GM12891 (cell line): ENCODE measurements around the gene LLPH.

Experiments
- DNase-seq: peaks from one replicate; pipeline ENCODE4 v3.0.0; 2011; ENCODE audit warnings: low spot score; ENCODE audit not compliant: insufficient read length
- FAIRE-seq: peaks from 2 replicates; lab custom pipeline; 2011; peaks lifted over from hg19 to GRCh38; lab: Jason Lieb, UNC
- PAX5 ChIP-seq: IDR thresholded peaks from 2 replicates; pipeline ENCODE4 v1.6.1; 2011; ENCODE audit warnings: low read length, moderate library complexity, mild to moderate bottlenecking; ENCODE audit not compliant: insufficient read depth, severe bottlenecking
- POLR2A ChIP-seq: IDR thresholded peaks from 2 replicates; pipeline ENCODE4 v1.6.1; 2011; ENCODE audit warnings: low read depth, low read length, control low read depth
- POLR2AphosphoS5 ChIP-seq: IDR thresholded peaks from 2 replicates; pipeline ENCODE4 v1.6.1; 2011; ENCODE audit warnings: low read depth, low read length, control low read depth
- POU2F2 ChIP-seq: IDR thresholded peaks from 2 replicates; pipeline ENCODE4 v1.6.1; 2011; ENCODE audit warnings: low read depth, mild to moderate bottlenecking, control low read depth, low read length, moderate library complexity
- SPI1 ChIP-seq: IDR thresholded peaks from 2 replicates; pipeline ENCODE4 v1.6.1; 2011; ENCODE audit warnings: low read depth, low read length, control low read depth
- TAF1 ChIP-seq: IDR thresholded peaks from 2 replicates; pipeline ENCODE4 v1.6.1; 2011; ENCODE audit warnings: low read depth, low read length, control low read depth

Gene LLPH

DNA sequence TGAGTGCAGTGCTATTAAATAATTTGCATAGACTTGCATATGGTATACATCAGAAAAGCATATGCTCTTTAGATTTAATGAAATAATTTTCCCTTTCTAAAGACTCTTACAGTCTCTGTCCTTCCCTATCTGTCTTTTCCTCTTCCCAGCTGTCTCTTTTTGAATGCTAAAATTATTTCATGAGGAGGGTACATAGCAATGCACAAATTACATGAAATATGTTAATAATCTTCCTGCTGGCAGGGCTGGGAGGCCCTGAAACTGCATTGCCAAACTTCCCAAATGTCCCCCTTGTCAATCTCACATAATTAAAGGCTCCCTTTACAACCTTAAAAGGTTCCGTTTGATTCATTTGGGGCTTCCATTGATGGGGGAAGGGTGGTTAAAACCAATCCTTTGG, 22.2 kb downstream of the LLPH start:
- DNase-seq (no peak), FAIRE-seq (no peak)
- TF ChIP-seq TAF1: no peak
- no peak for TF ChIP-seq SPI1
- TF ChIP-seq PAX5: no peak
- no peak for TF ChIP-seq POLR2AphosphoS5
- TF ChIP-seq POLR2A: no peak
- no peak for TF ChIP-seq POU2F2

DNA sequence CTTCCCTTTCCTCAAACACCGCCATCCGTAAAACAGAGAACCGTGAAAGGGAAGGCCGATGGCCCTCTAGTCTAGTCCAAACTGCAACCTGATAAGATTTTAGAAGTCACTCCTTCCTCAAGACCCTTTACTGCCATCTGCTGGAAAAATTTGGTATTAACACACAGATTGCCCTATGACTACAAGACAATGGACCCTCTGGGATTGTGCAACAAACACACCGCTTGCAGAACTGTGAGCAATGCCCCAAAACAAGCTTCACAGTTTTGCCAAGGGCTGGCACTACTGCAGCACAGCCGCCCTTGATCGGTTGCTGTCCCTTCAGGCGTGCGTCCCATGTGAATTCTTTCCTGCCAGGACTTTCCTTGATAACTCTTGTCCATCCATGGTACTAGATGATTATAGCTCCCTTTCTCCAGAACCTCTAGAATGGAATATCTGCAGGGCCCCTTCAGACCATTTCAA, 23.1 kb downstream of the LLPH start:
- TF ChIP-seq POU2F2: 0 out of 2 replicates have a peak, but pooled peaks have one; percentile 10
- no peak for TF ChIP-seq POLR2A
- no peak for DNase-seq
- FAIRE-seq: peak; percentile 84

DNA sequence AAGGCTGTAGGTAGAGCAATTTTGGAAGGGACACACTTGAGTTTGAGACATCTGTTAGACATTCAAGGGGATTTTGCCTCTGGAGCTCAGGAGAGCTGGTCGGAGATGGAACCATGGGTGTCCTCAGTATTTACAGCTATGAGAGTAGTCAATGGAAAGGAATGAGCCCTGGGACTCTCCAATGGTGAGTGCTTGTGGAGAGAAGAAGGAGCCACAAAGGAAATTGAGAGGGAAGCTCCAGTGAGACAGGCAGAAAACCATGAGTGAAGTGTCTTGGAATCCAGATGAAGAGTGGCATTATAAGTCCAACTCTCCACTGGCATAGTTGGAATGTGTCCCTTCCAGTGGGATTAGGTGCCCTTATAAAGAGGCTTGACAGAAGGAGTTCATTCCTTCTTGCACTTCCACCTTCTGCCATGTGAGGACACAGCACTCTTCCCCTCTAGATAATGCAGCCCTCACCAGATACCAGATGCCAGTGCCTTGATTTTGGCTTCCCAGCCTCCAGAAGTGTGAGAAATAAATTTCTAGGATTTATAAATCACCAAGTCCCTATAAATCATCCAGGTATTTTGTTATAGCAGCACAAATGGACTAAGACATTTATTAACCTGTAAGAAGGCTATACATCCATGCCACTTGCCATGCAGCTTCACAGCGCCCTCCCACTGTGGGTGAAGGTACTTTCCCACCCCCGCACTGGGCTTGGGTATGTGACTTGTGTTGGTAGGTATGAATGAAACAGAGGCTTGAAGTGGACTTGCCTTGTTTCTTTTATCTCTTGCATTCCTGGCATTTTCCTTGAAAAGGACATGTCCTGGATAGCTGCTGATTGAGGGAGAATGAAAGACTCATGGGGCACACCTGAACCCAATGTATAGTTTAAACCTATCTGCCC, 27.3 kb downstream of the LLPH start:
- DNase-seq (no peak), FAIRE-seq (no peak)
- TF ChIP-seq POLR2A (no peak), PAX5 (no peak), SPI1 (no peak), TAF1 (no peak), POU2F2 (no peak), POLR2AphosphoS5 (no peak)

DNA sequence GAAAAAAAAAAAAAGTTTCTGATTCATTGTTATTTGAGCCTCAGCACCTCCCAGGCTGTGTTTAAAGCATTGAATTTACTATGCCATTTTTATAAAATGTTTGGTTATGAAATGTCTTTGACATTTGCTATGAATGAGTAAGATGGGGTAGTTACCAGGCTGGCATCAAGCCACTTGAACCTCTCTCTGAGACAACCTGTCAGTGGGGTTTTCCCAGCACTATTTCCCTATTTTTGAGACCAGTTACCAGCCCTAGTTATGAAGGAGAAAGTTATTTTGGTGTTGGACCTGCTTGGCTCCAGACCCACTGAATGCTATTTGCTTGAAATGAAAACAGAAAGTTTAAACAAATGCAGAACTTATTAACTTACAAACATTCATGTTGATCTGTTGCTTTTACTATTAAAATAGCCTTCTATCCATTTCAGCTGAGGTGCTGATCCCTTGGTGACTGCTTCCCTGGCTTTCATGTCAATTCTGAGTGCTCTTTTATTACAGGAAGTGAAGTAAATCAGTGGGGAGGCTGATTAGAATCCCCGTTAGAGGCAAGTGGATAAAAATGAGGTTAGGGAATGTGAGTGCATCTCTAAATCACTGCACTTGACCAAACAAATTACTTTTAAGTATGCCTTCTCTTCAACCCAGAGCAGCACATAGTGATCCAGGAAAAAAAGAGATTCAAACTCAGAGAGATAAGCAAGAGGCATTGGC, 37.8 kb downstream of the LLPH start:
- DNase-seq: no peak
- no peak for FAIRE-seq
- TF ChIP-seq POLR2A: no peak
- TF ChIP-seq POU2F2: no peak
- TF ChIP-seq SPI1: no peak
- TF ChIP-seq POLR2AphosphoS5: no peak
- no peak for TF ChIP-seq TAF1
- TF ChIP-seq PAX5: no peak

DNA sequence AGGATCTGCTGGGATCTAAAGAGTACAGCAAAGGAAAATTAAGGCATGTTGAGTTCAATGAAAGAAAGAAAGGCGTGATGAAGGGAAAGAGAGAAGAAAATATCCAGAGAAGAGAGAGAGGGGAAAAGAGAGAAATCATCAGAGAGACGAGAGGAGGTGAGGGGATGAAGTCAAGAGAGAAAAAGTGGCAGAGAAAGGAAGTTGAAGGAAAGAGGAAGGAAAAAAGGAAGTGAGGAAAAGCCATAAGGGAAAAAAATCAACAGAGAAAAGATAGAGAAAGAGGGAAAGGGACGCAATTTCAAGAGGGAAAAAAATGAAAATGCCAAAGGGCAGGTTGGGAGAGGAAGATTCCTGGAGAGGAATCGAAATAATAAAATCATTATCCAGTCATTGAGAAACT, 40.4 kb downstream of the LLPH start:
- no peak for DNase-seq
- no peak for TF ChIP-seq POU2F2
- no peak for TF ChIP-seq PAX5
- FAIRE-seq: no peak

DNA sequence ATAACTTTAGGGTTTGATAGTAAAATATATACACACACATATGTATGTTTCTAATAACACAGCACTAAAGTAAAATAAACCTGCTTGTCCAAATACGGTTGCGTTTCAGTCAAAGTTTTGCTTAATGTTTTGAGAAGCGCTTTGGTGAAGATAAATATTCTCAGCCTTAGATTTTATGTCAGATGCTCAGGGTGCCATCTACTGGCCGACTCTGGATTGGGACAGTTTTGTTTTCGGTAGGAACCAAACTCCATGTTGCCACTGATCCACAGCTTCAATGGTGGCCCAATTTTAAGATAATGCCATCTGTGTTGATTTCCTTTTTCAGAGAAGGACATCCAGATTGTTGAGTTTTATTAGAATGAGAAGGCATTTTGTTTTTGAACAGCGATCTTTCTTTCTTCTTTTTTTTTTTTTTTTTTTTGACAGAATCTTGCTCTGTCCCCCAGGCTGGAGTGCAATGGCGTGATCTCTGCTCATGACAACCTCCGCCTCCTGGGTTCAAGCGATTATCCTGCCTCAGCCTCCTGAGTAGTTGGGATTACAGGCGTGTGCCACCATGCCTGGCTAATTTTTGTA, 43.1 kb downstream of the LLPH start:
- FAIRE-seq (peak; percentile 64), DNase-seq (no peak)
- TF ChIP-seq SPI1: no peak
- no peak for TF ChIP-seq POLR2A
- TF ChIP-seq TAF1: no peak
- TF ChIP-seq POLR2AphosphoS5: no peak
- no peak for TF ChIP-seq PAX5
- TF ChIP-seq POU2F2: no peak

DNA sequence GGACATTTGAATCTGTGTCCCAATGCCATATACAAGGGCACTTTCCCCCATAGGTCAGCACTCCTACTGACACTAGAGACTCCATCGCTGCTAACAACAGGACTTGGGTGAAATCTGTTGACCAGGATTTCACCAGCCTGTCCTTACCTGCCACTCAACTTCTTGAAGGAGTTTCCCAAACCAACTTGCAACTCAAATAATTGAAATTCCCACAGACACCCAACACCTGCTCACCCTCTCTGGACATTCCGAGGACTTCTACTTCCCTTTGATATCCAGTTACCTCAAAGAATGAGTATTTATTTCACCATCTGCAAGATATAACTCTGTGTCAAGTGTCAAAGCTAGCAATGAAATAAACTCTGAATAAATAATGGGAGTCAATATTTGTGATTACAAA, 44.6 kb downstream of the LLPH start:
- no peak for FAIRE-seq

DNA sequence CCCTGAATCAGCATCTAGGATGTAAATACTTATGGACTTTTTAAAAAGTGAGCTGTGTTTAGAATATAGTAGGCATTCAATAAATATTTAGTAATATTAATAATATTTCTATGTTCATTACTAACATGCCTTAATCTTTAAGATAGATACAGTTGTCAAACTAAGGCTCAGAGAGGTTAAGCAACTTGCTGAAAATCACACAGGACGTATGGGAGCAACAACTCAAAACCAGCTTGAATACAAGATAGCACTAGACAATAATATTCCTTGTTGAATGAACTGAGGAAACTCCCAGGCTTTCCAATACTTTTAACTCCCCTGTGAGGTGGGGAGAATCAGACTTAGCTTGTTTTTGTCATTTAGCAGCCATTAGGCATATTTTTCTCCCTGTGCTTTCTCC, 45.3 kb downstream of the LLPH start:
- TF ChIP-seq POU2F2 (no peak), PAX5 (no peak), TAF1 (no peak), POLR2AphosphoS5 (no peak), SPI1 (no peak), POLR2A (no peak)
- no peak for FAIRE-seq
- DNase-seq: no peak

More for the DNA sequence above, 44.6 kb downstream of the LLPH start:
- no peak for DNase-seq
- TF ChIP-seq SPI1: no peak

DNA sequence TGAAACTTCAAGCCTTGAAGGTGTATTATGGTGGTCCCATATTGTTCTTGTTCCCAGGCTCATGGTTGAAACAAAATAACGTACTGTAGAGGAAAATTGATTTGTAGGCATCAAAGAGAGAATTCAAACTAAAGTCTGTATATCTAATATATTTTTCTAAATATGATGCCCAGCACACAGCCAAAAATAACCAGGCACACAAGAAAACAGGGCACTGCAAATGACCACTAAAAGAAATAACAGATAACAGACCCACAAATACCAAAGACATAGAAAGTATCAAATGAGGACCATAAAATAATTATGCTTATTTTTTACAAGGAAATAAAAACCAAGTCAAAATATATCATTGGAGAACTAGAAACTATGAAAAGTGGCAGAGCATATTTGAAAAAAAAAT, 46.8 kb downstream of the LLPH start:
- DNase-seq: no peak
- FAIRE-seq: no peak
- TF ChIP-seq SPI1: no peak
- TF ChIP-seq POLR2A: no peak
- TF ChIP-seq POU2F2: no peak
- TF ChIP-seq PAX5: no peak
- no peak for TF ChIP-seq TAF1
- TF ChIP-seq POLR2AphosphoS5: no peak

DNA sequence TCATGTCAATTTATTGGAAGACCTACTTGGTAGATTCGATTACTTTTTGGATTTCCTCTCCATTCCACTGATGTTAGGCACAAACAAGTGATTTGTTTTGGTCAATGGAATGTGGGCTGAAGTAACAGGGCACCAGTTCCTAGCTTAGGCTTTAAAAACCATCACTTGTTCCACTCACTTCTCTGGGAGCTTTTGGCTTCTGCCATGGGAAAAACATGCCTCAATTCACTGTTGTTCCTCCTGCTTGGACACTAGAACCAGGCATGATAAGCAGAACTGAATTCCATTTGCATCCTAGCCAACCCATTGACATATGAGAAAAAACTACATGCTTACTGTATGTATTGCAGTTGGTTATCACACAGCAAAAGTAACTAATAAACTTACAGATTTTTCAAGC, 47.8 kb downstream of the LLPH start:
- TF ChIP-seq SPI1 (no peak), POU2F2 (no peak), PAX5 (no peak), POLR2AphosphoS5 (no peak), TAF1 (no peak), POLR2A (no peak)
- DNase-seq (no peak), FAIRE-seq (no peak)
